H9 (cell line): ENCODE results near the gene SMARCD2. TPM values are rescaled to one million over a fixed set of nuclear protein-coding genes. Genes with fewer than 3 reads are reported as not detected.

Experiments
- DNase-seq: peaks from one replicate; pipeline ENCODE4 v3.0.0-alpha.2; 2017
- H2AFZ ChIP-seq: one replicate; pipeline ENCODE4 v1.6.1; 2013; ENCODE audit warnings: mild to moderate bottlenecking, low read length, control low read depth, moderate library complexity
- H2AK5ac ChIP-seq: 2 replicates; pipeline ENCODE4 v1.6.1; 2013; ENCODE audit warnings: low read length, control low read depth, mixed read lengths; ENCODE audit not compliant: insufficient read length
- H2BK120ac ChIP-seq: one replicate; pipeline ENCODE4 v1.6.1; 2013; ENCODE audit warnings: low read depth, mild to moderate bottlenecking, low read length, control low read depth, inconsistent platforms; ENCODE audit not compliant: poor library complexity, severe bottlenecking
- H2BK12ac ChIP-seq: 2 replicates; pipeline ENCODE4 v1.6.1; 2013; ENCODE audit warnings: low read length, control low read depth, mixed read lengths, low read depth; ENCODE audit not compliant: insufficient read length
- H2BK15ac ChIP-seq: 2 replicates; pipeline ENCODE4 v1.6.1; 2013; ENCODE audit warnings: low read depth, low read length, control low read depth
- H2BK20ac ChIP-seq: one replicate; pipeline ENCODE4 v1.6.1; 2013; ENCODE audit warnings: low read depth, mild to moderate bottlenecking, low read length, control low read depth, inconsistent platforms; ENCODE audit not compliant: poor library complexity, severe bottlenecking
- H2BK5ac ChIP-seq: 2 replicates; pipeline ENCODE4 v1.6.1; 2013; ENCODE audit warnings: low read length, control low read depth, mixed read lengths; ENCODE audit not compliant: insufficient read length
- H3K14ac ChIP-seq: 2 replicates; pipeline ENCODE4 v1.6.1; 2013; ENCODE audit warnings: low read length, control low read depth; ENCODE audit not compliant: insufficient read depth
- H3K18ac ChIP-seq: 2 replicates; pipeline ENCODE4 v1.6.1; 2013; ENCODE audit warnings: low read depth, mild to moderate bottlenecking, mixed read lengths, low read length, control low read depth; ENCODE audit not compliant: insufficient read length
- H3K23ac ChIP-seq: 2 replicates; pipeline ENCODE4 v1.6.1; 2013; ENCODE audit warnings: low read length, control low read depth, mixed read lengths, low read depth; ENCODE audit not compliant: insufficient read length
- H3K23me2 ChIP-seq: 2 replicates; pipeline ENCODE4 v1.6.1; 2013; ENCODE audit warnings: low read depth, mild to moderate bottlenecking, mixed read lengths, low read length, control low read depth; ENCODE audit not compliant: insufficient read length, poor library complexity, severe bottlenecking
- H3K27ac ChIP-seq: 2 replicates; pipeline ENCODE4 v1.5.1; 2013; ENCODE audit warnings: low read length, control low read depth, mixed read lengths, low read depth; ENCODE audit not compliant: insufficient read length
- H3K27me3 ChIP-seq: 2 replicates; pipeline ENCODE4 v1.6.1; 2013; ENCODE audit warnings: low read length, control low read depth, inconsistent platforms; ENCODE audit not compliant: insufficient read depth
- H3K4ac ChIP-seq: 2 replicates; pipeline ENCODE4 v1.6.1; 2013; ENCODE audit warnings: low read depth, mild to moderate bottlenecking, control low read depth, inconsistent platforms, low read length, moderate library complexity
- H3K4me1 ChIP-seq: 2 replicates; pipeline ENCODE4 v1.6.1; 2013; ENCODE audit warnings: low read length, control low read depth, inconsistent platforms; ENCODE audit not compliant: insufficient read depth
- H3K4me2 ChIP-seq: 2 replicates; pipeline ENCODE4 v1.6.1; 2013; ENCODE audit warnings: low read length, control low read depth, mixed read lengths; ENCODE audit not compliant: insufficient read length, insufficient read depth
- H3K56ac ChIP-seq: 2 replicates; pipeline ENCODE4 v1.6.1; 2013; ENCODE audit warnings: low read depth, mild to moderate bottlenecking, mixed read lengths, low read length, control low read depth; ENCODE audit not compliant: insufficient read length
- H3K79me1 ChIP-seq: 2 replicates; pipeline ENCODE4 v1.6.1; 2013; ENCODE audit warnings: low read depth, mild to moderate bottlenecking, moderate library complexity, low read length, control low read depth, inconsistent platforms; ENCODE audit not compliant: insufficient read depth, poor library complexity, severe bottlenecking
- H3K79me2 ChIP-seq: 2 replicates; pipeline ENCODE4 v1.6.1; 2013; ENCODE audit warnings: low read length, control low read depth, inconsistent platforms; ENCODE audit not compliant: insufficient read depth
- H3K9ac ChIP-seq: 2 replicates; pipeline ENCODE4 v1.6.1; 2013; ENCODE audit warnings: low read length, control low read depth, mixed read lengths; ENCODE audit not compliant: insufficient read length; ENCODE audit errors: extremely low read depth
- H3K9me3 ChIP-seq: one replicate; pipeline ENCODE4 v1.6.1; 2013; ENCODE audit warnings: low read depth, low read length, inconsistent platforms; ENCODE audit not compliant: control insufficient read depth
- H3T11ph ChIP-seq: one replicate; pipeline ENCODE4 v1.6.1; 2013; ENCODE audit warnings: mild to moderate bottlenecking, low read length, control low read depth, inconsistent platforms
- H4K20me1 ChIP-seq: one replicate; pipeline ENCODE4 v1.6.1; 2013; ENCODE audit not compliant: control insufficient read depth, insufficient read length, insufficient read depth
- H4K5ac ChIP-seq: 2 replicates; pipeline ENCODE4 v1.6.1; 2013; ENCODE audit warnings: low read depth, mild to moderate bottlenecking, mixed read lengths, low read length, control low read depth; ENCODE audit not compliant: insufficient read length
- H4K8ac ChIP-seq: replicated peaks from 2 replicates; pipeline ENCODE4 v1.6.1; 2013; ENCODE audit warnings: low read length, control low read depth, mixed read lengths, low read depth; ENCODE audit not compliant: insufficient read length
- H4K91ac ChIP-seq: 2 replicates; pipeline ENCODE4 v1.6.1; 2013; ENCODE audit warnings: low read depth, mild to moderate bottlenecking, moderate library complexity, mixed read lengths, low read length, control low read depth; ENCODE audit not compliant: insufficient read length
- H3K27ac Mint-ChIP-seq, 3 experiments: 2 replicates in 2 of 3; 3 replicates in 1 of 3; pipeline ENCODE4 v1.8.0; 2020 to 2021; ENCODE audit warnings: mixed read lengths in 3 of 3, mild to moderate bottlenecking in 1 of 3, moderate library complexity in 1 of 3
- H3K27me3 Mint-ChIP-seq: 2 replicates; pipeline ENCODE4 v1.8.0; 2021; ENCODE audit warnings: low read depth, mild to moderate bottlenecking, moderate library complexity, mixed read lengths
- H3K36me3 Mint-ChIP-seq, 3 experiments: 2 replicates in 2 of 3; 3 replicates in 1 of 3; pipeline ENCODE4 v1.8.0; 2020 to 2021; ENCODE audit warnings: low read depth in 3 of 3, mixed read lengths in 3 of 3; ENCODE audit not compliant: insufficient read depth in 1 of 3
- H3K4me1 Mint-ChIP-seq, 2 experiments: 2 replicates each; pipeline ENCODE4 v1.8.0; 2020; ENCODE audit warnings: mixed read lengths in 2 of 2
- H3K4me3 Mint-ChIP-seq, 2 experiments: 2 replicates in 1 of 2; 3 replicates in 1 of 2; pipeline ENCODE4 v1.8.0; 2020 to 2021; ENCODE audit warnings: mild to moderate bottlenecking in 2 of 2, mixed read lengths in 2 of 2, moderate library complexity in 1 of 2
- H3K9me3 Mint-ChIP-seq, 2 experiments: 2 replicates in 1 of 2; 3 replicates in 1 of 2; pipeline ENCODE4 v1.8.0; 2020; ENCODE audit warnings: mild to moderate bottlenecking in 2 of 2, mixed read lengths in 2 of 2, moderate library complexity in 1 of 2
- CTCF ChIP-seq: fragments of 200-600 bp; sonication (generic); conservative IDR thresholded peaks from 3 replicates; pipeline ENCODE4 v1.8.0; 2021; ENCODE audit warnings: antibody characterized with exemption, mild to moderate bottlenecking
- WGBS: extraction: QIAGEN DNeasy Blood & Tissue Kit; methylation state at CpG from one replicate; pipeline ENCODE4 v1.1.7; 2013; ENCODE audit warnings: missing lambda C conversion rate, low lambda C conversion rate, mixed read lengths; ENCODE audit not compliant: insufficient read length; ENCODE audit errors: extremely low coverage; 5-methylcytosine and 5-hydroxymethylcytosine counted together
- total RNA-seq: library from RNA; stranded (reverse); gene quantifications from 2 replicates; pipeline ENCODE4 v1.2.1, GENCODE V29; 2021

The SMARCD2 gene
- total RNA-seq, 1 experiment from 2014 or later: 68.9 TPM

- no peak overlapping the region for H3K27ac ChIP-seq
- no peak overlapping the region for H3K18ac ChIP-seq
- no peak overlapping the region for H3T11ph ChIP-seq
- H2BK120ac ChIP-seq: no peak overlapping the region
- peaks cover 6% of the 10 kb centered on the region for H3K23me2 ChIP-seq
- no peak overlapping the region for H3K4ac ChIP-seq
- Mint-ChIP-seq H3K4me3 (peak overlapping the region in 1 of 2 experiments; percentile 36; a peak in 1 of 5 replicates), H3K27me3 (no peaks in the 10 kb centered on the region; the same call in 1 of the 2 replicates), H3K9me3 (no peaks in the 10 kb centered on the region; a peak in 1 of 5 replicates), H3K27ac (peak overlapping the region in 2 of 3 experiments; percentile 41 to 90; a peak in 2 of 7 replicates), H3K4me1 (peaks cover 12 to 16% of the 10 kb centered on the region in 2 experiments), H3K36me3 (peaks cover 57 to 96% (median 76%) of the 10 kb centered on the region in 3 experiments)
- no peak overlapping the region for H3K56ac ChIP-seq
- no peak for TF ChIP-seq CTCF
- H2BK15ac ChIP-seq: no peak overlapping the region
- H3K4me2 ChIP-seq: no peak overlapping the region
- peaks cover 3% of the 10 kb centered on the region for H3K79me1 ChIP-seq
- no peak overlapping the region for H4K8ac ChIP-seq
- no peaks in the 10 kb centered on the region for H3K4me1 ChIP-seq
- H2BK20ac ChIP-seq: no peak overlapping the region
- H3K27me3 ChIP-seq: no peaks in the 10 kb centered on the region
- H2BK12ac ChIP-seq: no peak overlapping the region
- no peak overlapping the region for H4K5ac ChIP-seq
- no peaks in the 10 kb centered on the region for H3K9me3 ChIP-seq
- H2AFZ ChIP-seq: no peak overlapping the region
- H3K23ac ChIP-seq: no peak overlapping the region
- peaks cover 8% of the 10 kb centered on the region; the same call in 1 of the 2 replicates for H3K79me2 ChIP-seq
- WGBS: no CpG with 5 or more reads among the region's 9 CpGs
- H3K9ac ChIP-seq: no peak overlapping the region
- H3K14ac ChIP-seq: no peak overlapping the region
- DNase-seq: no peak
- H4K91ac ChIP-seq: no peak overlapping the region
- H4K20me1 ChIP-seq: no peaks in the 10 kb centered on the region
- no peak overlapping the region for H2AK5ac ChIP-seq
- H2BK5ac ChIP-seq: no peak overlapping the region
Observed at GRCh38 chr17:63824362-63824761, 18.1 kb downstream of the SMARCD2 start.
